GM12872 (cell line): ENCODE data around the gene BTG2.

Source experiments
- TF ChIP-seq, protein P1 (sequence below): IDR thresholded peaks from 3 replicates; pipeline ENCODE4 v1.5.1; 2011; ENCODE audit warnings: low read depth, mild to moderate bottlenecking, low read length, moderate library complexity; ENCODE audit not compliant: insufficient read depth

Gene BTG2

GRCh38 chr1:203278885-203279406 is 26.4 kb upstream of the BTG2 start:
- TF ChIP-seq, protein P1, sequence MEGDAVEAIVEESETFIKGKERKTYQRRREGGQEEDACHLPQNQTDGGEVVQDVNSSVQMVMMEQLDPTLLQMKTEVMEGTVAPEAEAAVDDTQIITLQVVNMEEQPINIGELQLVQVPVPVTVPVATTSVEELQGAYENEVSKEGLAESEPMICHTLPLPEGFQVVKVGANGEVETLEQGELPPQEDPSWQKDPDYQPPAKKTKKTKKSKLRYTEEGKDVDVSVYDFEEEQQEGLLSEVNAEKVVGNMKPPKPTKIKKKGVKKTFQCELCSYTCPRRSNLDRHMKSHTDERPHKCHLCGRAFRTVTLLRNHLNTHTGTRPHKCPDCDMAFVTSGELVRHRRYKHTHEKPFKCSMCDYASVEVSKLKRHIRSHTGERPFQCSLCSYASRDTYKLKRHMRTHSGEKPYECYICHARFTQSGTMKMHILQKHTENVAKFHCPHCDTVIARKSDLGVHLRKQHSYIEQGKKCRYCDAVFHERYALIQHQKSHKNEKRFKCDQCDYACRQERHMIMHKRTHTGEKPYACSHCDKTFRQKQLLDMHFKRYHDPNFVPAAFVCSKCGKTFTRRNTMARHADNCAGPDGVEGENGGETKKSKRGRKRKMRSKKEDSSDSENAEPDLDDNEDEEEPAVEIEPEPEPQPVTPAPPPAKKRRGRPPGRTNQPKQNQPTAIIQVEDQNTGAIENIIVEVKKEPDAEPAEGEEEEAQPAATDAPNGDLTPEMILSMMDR, result no peak

DNA sequence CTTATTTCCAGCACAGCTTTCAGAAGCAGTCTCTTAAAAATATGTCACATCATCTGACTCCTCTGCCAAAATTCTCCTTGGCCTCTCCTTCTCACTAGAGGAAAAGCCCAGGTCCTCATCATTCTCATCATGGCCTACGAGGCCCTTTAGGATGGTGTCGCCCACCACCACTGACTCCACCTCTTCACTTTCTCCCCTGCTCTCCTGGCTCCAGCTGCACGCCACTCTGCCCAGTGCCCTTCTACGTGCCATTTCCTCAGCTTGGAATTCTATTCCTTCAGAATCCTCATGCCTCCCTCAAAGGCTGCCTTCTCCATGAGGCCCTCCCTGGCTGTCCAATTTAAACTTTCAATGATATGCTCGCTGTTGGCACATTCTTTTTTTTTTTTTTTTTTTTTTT is 25.3 kb upstream of the BTG2 start:
- TF ChIP-seq, protein P1, result no peak

GRCh38 chr1:203281033-203281432 is 24.3 kb upstream of the BTG2 start:
- TF ChIP-seq, protein P1, result no peak

DNA sequence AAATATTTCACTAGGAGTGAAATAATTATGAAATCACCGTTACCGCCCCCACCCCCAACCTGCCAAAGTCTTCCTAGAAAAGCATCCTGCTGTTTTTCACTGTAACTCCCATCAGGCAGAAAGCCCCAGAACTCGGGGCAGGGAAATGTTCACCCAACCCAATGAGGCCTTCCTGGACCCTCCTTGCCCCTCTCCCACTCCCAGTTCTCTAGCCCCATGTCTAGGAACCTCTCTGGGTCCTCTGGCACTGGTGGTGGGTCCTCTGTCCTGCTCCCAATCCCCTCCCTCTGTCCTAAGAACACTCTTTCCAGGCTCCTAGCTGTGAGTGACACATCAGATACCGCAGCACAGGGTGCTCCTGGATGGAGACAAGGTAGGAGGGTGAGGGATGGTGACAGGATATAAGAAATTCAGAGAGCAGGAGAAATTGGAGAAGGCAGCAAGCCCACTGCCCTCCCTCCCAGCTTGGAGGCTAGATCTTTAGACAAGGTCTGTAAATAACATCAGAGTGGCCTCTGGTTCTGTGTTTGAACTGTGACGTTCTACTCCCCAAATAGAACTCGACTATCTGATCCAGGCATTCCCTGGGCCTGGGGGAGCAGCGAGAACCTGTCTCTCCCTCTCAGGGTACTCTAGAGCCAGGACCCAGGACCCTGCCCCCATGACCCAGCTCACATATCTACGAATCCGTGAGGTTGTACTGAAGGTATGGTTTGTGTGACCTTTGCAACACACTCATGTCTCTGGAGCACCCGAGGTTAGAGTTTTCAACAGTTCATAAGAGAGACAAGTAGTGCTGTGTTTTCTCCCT is 23.3 kb upstream of the BTG2 start:
- TF ChIP-seq, protein P1, result no peak

- TF ChIP-seq, protein P1, result no peak
These were observed 22.4 kb upstream of the BTG2 start for GRCh38 chr1:203282720-203283542.

GRCh38 chr1:203283597-203283996 is 21.7 kb upstream of the BTG2 start:
- TF ChIP-seq, protein P1, result no peak

GRCh38 chr1:203284411-203285123 is 20.8 kb upstream of the BTG2 start:
- TF ChIP-seq, protein P1, result no peak
